HepG2 (cell line): ENCODE measurements around the gene CIAO2B. TPM values are rescaled to one million over a fixed set of nuclear protein-coding genes. Genes with fewer than 3 reads are reported as not detected.

ENCODE experiments used
- AKAP8 ChIP-seq: sonication (generic); formaldehyde crosslinking; IDR thresholded peaks from 2 replicates; pipeline ENCODE4 v1.5.1; 2020; ENCODE audit warnings: mild to moderate bottlenecking, missing genetic modification reagents
- ATM ChIP-seq: fragments of 450-650 bp; IDR thresholded peaks from 2 replicates; pipeline ENCODE4 v1.7.1; 2017; ENCODE audit warnings: mild to moderate bottlenecking, borderline replicate concordance
- CSRNP1 ChIP-seq: sonication (generic); formaldehyde crosslinking; IDR thresholded peaks from 2 replicates; pipeline ENCODE4 v1.8.1; 2023; ENCODE audit warnings: mild to moderate bottlenecking, missing genetic modification reagents
- EEA1 ChIP-seq: sonication (generic); formaldehyde crosslinking; IDR thresholded peaks from 2 replicates; pipeline ENCODE4 v1.5.1; 2020; ENCODE audit warnings: mild to moderate bottlenecking, missing genetic modification reagents, borderline replicate concordance
- ETV5 ChIP-seq: IDR thresholded peaks from 2 replicates; pipeline ENCODE4 v1.6.1; 2018; ENCODE audit warnings: missing biosample characterization, missing genetic modification reagents, inconsistent platforms, borderline replicate concordance
- FOXK1 ChIP-seq: sonication (generic); formaldehyde crosslinking; IDR thresholded peaks from 2 replicates; pipeline ENCODE4 v1.4.0; 2020; ENCODE audit warnings: low read depth, missing genetic modification reagents, borderline replicate concordance
- IKZF5 ChIP-seq: IDR thresholded peaks from 2 replicates; pipeline ENCODE4 v1.6.1; 2018; ENCODE audit warnings: missing genetic modification reagents, mild to moderate bottlenecking, missing compliant biosample characterization
- JUNB ChIP-seq: sonication (generic); formaldehyde crosslinking; IDR thresholded peaks from 2 replicates; pipeline ENCODE4 v1.8.0; 2022; ENCODE audit warnings: missing genetic modification reagents, mild to moderate bottlenecking, borderline replicate concordance
- KDM2A ChIP-seq: sonication (generic); formaldehyde crosslinking; IDR thresholded peaks from 2 replicates; pipeline ENCODE4 v1.4.0; 2020; ENCODE audit warnings: low read depth, missing genetic modification reagents, borderline replicate concordance
- KLF16 ChIP-seq, 2 experiments: sonication (generic) in 1 of 2; formaldehyde crosslinking in 1 of 2; IDR thresholded peaks; 2 replicates each; pipeline versions ENCODE4 v1.6.1 to v1.8.0; 2016 to 2023; ENCODE audit warnings: missing genetic modification reagents in 2 of 2, missing compliant biosample characterization in 1 of 2
- MAX ChIP-seq: IDR thresholded peaks from 2 replicates; pipeline ENCODE4 v1.6.1; 2012; ENCODE audit warnings: inconsistent platforms
- MBD4 ChIP-seq: IDR thresholded peaks from 2 replicates; pipeline ENCODE4 v1.6.1; 2012; ENCODE audit warnings: low read length, inconsistent platforms, borderline replicate concordance
- MYPOP ChIP-seq: sonication (generic); formaldehyde crosslinking; IDR thresholded peaks from 2 replicates; pipeline ENCODE4 v1.8.1; 2023; ENCODE audit warnings: mild to moderate bottlenecking, moderate library complexity, missing genetic modification reagents
- PLSCR1 ChIP-seq: sonication (generic); formaldehyde crosslinking; IDR thresholded peaks from 2 replicates; pipeline ENCODE4 v1.5.0; 2020; ENCODE audit warnings: missing genetic modification reagents, mild to moderate bottlenecking, borderline replicate concordance
- RARA ChIP-seq: IDR thresholded peaks from 2 replicates; pipeline ENCODE4 v1.6.1; 2016; ENCODE audit warnings: missing genetic modification reagents, missing compliant biosample characterization
- RBM39 ChIP-seq: fragments of 200-400 bp; formaldehyde crosslinking; IDR thresholded peaks from one replicate; pipeline ENCODE4 v1.6.1; 2018; ENCODE audit warnings: antibody characterized with exemption, mild to moderate bottlenecking, low read depth, low read length; ENCODE audit not compliant: poor library complexity, severe bottlenecking
- RFXAP ChIP-seq: sonication (generic); formaldehyde crosslinking; IDR thresholded peaks from 2 replicates; pipeline ENCODE4 v1.4.0; 2020; ENCODE audit warnings: missing genetic modification reagents, borderline replicate concordance
- SYNCRIP ChIP-seq: fragments of 200-400 bp; formaldehyde crosslinking; IDR thresholded peaks from 2 replicates; pipeline ENCODE4 v1.6.1; 2018; ENCODE audit warnings: mild to moderate bottlenecking, low read depth, low read length; ENCODE audit not compliant: insufficient read depth
- ZFY ChIP-seq: sonication (generic); formaldehyde crosslinking; IDR thresholded peaks from 2 replicates; pipeline ENCODE4 v1.4.0; 2020; ENCODE audit warnings: missing genetic modification reagents
- ZNF225 ChIP-seq: sonication (generic); formaldehyde crosslinking; IDR thresholded peaks from 2 replicates; pipeline ENCODE4 v1.4.0; 2020; ENCODE audit warnings: mild to moderate bottlenecking, missing genetic modification reagents
- ZNF563 ChIP-seq: sonication (generic); formaldehyde crosslinking; IDR thresholded peaks from 2 replicates; pipeline ENCODE4 v1.8.0; 2022; ENCODE audit warnings: mild to moderate bottlenecking, moderate library complexity, missing genetic modification reagents
- ZNF652 ChIP-seq: IDR thresholded peaks from 2 replicates; pipeline ENCODE4 v1.6.1; 2016; ENCODE audit warnings: low read depth, borderline replicate concordance
- ZNF775 ChIP-seq: sonication (generic); formaldehyde crosslinking; IDR thresholded peaks from 2 replicates; pipeline ENCODE4 v1.4.0; 2020; ENCODE audit warnings: missing genetic modification reagents, mild to moderate bottlenecking, moderate library complexity, borderline replicate concordance
- ZSCAN20 ChIP-seq: sonication (generic); formaldehyde crosslinking; IDR thresholded peaks from 2 replicates; pipeline ENCODE4 v1.4.0; 2020; ENCODE audit warnings: missing genetic modification reagents, mild to moderate bottlenecking, borderline replicate concordance
- ZSCAN22 ChIP-seq: sonication (generic); formaldehyde crosslinking; IDR thresholded peaks from 2 replicates; pipeline ENCODE4 v1.4.0; 2020; ENCODE audit warnings: mild to moderate bottlenecking, missing genetic modification reagents
- polyA plus RNA-seq, 8 experiments: library from polyadenylated mRNA; depleted of rRNA in 3 of 8; stranded (reverse) in 7 of 8; unstranded in 1 of 8; fragments of >200 nt; fragmentation: Illumina TruSeq in 4 of 8; extraction: Trizol in 4 of 8; gene quantifications; 2 replicates each; pipeline versions ENCODE4 v1.2.1 to v1.2.3, GENCODE V29; 2011 to 2016; ENCODE audit warnings: low read depth in 4 of 8, missing spikeins in 1 of 8, mixed read lengths in 1 of 8; ENCODE audit not compliant: insufficient read depth in 1 of 8
- total RNA-seq, 5 experiments: library from RNA; depleted of rRNA; stranded (reverse); fragments of >200 nt; fragmentation: Illumina TruSeq; extraction: Trizol; gene quantifications; 2 replicates each; pipeline ENCODE4 v1.2.3, GENCODE V29; 2016; ENCODE audit warnings: low read depth in 1 of 5

CIAO2B gene
- total and polyA plus RNA-seq, 2 of the 13 experiments (the other 11 are each of a cell fraction or from before 2014, with no cell fraction given): 157 to 293 TPM

GRCh38 chr16:66977341-66978113, 43.3 kb upstream of the CIAO2B start (continued):
- TF ChIP-seq ZNF225 (CRISPR knock-in tag): peak; percentile 25; the same call in 1 of the 2 replicates
- TF ChIP-seq ZNF652: peak; percentile 58; the same call in 1 of the 2 replicates
- TF ChIP-seq RFXAP: no peak
- no peak for TF ChIP-seq MBD4
- no peak for TF ChIP-seq JUNB
- peak; percentile 76 for TF ChIP-seq ETV5
- peak; percentile 63; the same call in 1 of the 2 replicates for TF ChIP-seq PLSCR1 (CRISPR knock-in tag)
- TF ChIP-seq CSRNP1 (CRISPR knock-in tag): no peak
- TF ChIP-seq FOXK1 (CRISPR knock-in tag): peak; percentile 37; the same call in 1 of the 2 replicates
- TF ChIP-seq ZNF563 (CRISPR knock-in tag): no peak
- TF ChIP-seq EEA1 (CRISPR knock-in tag): no peak
- TF ChIP-seq MAX: peak; percentile 58; the same call in 1 of the 2 replicates
- no peak for TF ChIP-seq ZNF775 (CRISPR knock-in tag)
- no peak for TF ChIP-seq MYPOP (CRISPR knock-in tag)
- peak; percentile 32; the same call in 1 of the 2 replicates for TF ChIP-seq ZFY (CRISPR knock-in tag)
- peak; percentile 55; the same call in 1 of the 2 replicates for TF ChIP-seq RARA
- TF ChIP-seq IKZF5 (CRISPR knock-in tag): peak; percentile 84
- TF ChIP-seq SYNCRIP: no peak
- peak; percentile 92 for TF ChIP-seq KDM2A (CRISPR knock-in tag)
- no peak for TF ChIP-seq ZSCAN20 (CRISPR knock-in tag)
- TF ChIP-seq AKAP8 (CRISPR knock-in tag): no peak
- TF ChIP-seq KLF16 (CRISPR knock-in tag; IDR thresholded peaks at IDR 0.05): peak in 1 of 2 experiments; percentile 87; a peak in 2 of 4 replicates
- TF ChIP-seq ZSCAN22 (CRISPR knock-in tag): no peak
- no peak for TF ChIP-seq RBM39
- TF ChIP-seq ATM: no peak
